KMS-11 (cell line): Measurements from ENCODE around the gene DHX30.
"Not testable (repeated sequence)": the region's sequence is repeated elsewhere in the genome, so short reads cannot be mapped to it uniquely, and the experiment has no call there.

Source experiments
- H2AFZ ChIP-seq: fragments of 200-600 bp; sonication (generic); 2 replicates; pipeline ENCODE4 v1.6.1; 2016; ENCODE audit warnings: antibody characterized with exemption, mixed run types, low read depth
- H3K27ac ChIP-seq: fragments of 200-600 bp; sonication (generic); 2 replicates; pipeline ENCODE4 v1.6.1; 2016; ENCODE audit warnings: mild to moderate bottlenecking, mixed run types
- H3K27me3 ChIP-seq: fragments of 200-600 bp; sonication (generic); 2 replicates; pipeline ENCODE4 v1.6.1; 2017; ENCODE audit warnings: mild to moderate bottlenecking, low read depth, mixed run types, moderate library complexity; ENCODE audit not compliant: insufficient read depth
- H3K36me3 ChIP-seq: fragments of 200-600 bp; sonication (generic); 2 replicates; pipeline ENCODE4 v1.6.1; 2017; ENCODE audit warnings: mild to moderate bottlenecking, mixed run types; ENCODE audit not compliant: insufficient read depth
- H3K4me1 ChIP-seq: fragments of 200-600 bp; sonication (generic); 2 replicates; pipeline ENCODE4 v1.6.1; 2016; ENCODE audit warnings: mild to moderate bottlenecking, low read depth, mixed run types; ENCODE audit not compliant: poor library complexity, severe bottlenecking
- H3K4me2 ChIP-seq: fragments of 200-600 bp; sonication (generic); 2 replicates; pipeline ENCODE4 v1.7.0; 2016; ENCODE audit warnings: mild to moderate bottlenecking, mixed run types
- H3K4me3 ChIP-seq: fragments of 200-600 bp; sonication (generic); IDR thresholded peaks from 2 replicates; pipeline ENCODE4 v1.6.1; 2017; ENCODE audit warnings: low read depth, low read length, mixed read lengths; ENCODE audit not compliant: insufficient read depth
- H3K79me2 ChIP-seq: fragments of 200-600 bp; sonication (generic); 2 replicates; pipeline ENCODE4 v1.6.1; 2016; ENCODE audit warnings: low read depth, mixed run types; ENCODE audit not compliant: insufficient read depth
- H3K9ac ChIP-seq: fragments of 200-600 bp; sonication (generic); 2 replicates; pipeline ENCODE4 v1.6.1; 2016; ENCODE audit warnings: mild to moderate bottlenecking, mixed run types
- H4K20me1 ChIP-seq: fragments of 200-600 bp; sonication (generic); 2 replicates; pipeline ENCODE4 v1.6.1; 2016; ENCODE audit warnings: mild to moderate bottlenecking, mixed run types; ENCODE audit not compliant: insufficient read depth
- CTCF ChIP-seq: fragments of 200-600 bp; sonication (generic); conservative IDR thresholded peaks from 2 replicates; pipeline ENCODE4 v1.6.1; 2017; ENCODE audit warnings: low read depth, mild to moderate bottlenecking, antibody characterized with exemption, low read length, moderate library complexity, mixed read lengths

Gene DHX30

GRCh38 chr3:47817609-47818008 is 14.7 kb downstream of the DHX30 start:
- H3K4me3 ChIP-seq, result no peak overlapping the region
- H3K9ac ChIP-seq, result no peak overlapping the region
- H3K27ac ChIP-seq, result no peak overlapping the region
- H2AFZ ChIP-seq, result no peak overlapping the region
- no peaks in the 10 kb centered on the region for H3K27me3 ChIP-seq
- peaks cover 11% of the 10 kb centered on the region for H3K4me1 ChIP-seq
- no peaks in the 10 kb centered on the region for H4K20me1 ChIP-seq
- TF ChIP-seq CTCF, result no peak
- no peak overlapping the region for H3K4me2 ChIP-seq
- H3K36me3 ChIP-seq, result no peaks in the 10 kb centered on the region
- H3K79me2 ChIP-seq, result no peaks in the 10 kb centered on the region

- no peaks in the 10 kb centered on the region for H4K20me1 ChIP-seq
- peaks cover 22% of the 10 kb centered on the region for H3K4me1 ChIP-seq
- H2AFZ ChIP-seq, result peak overlapping the region; percentile 86
- no peaks in the 10 kb centered on the region for H3K27me3 ChIP-seq
- peaks cover 23% of the 10 kb centered on the region for H3K79me2 ChIP-seq
- no peaks in the 10 kb centered on the region for H3K36me3 ChIP-seq
- peak overlapping the region; percentile 93 for H3K9ac ChIP-seq
- peak overlapping the region; percentile 67 for H3K4me3 ChIP-seq
- peak; percentile 59 for TF ChIP-seq CTCF
- H3K4me2 ChIP-seq, result peak overlapping the region; percentile 73
- H3K27ac ChIP-seq, result peak overlapping the region; percentile 54
Measured at GRCh38 chr3:47824541-47825473, 21.9 kb downstream of the DHX30 start.

- peaks cover 23% of the 10 kb centered on the region for H3K79me2 ChIP-seq
- TF ChIP-seq CTCF, result no peak
- H2AFZ ChIP-seq, result peak overlapping the region; percentile 86; the same call in 1 of the 2 replicates
- H3K27me3 ChIP-seq, result no peaks in the 10 kb centered on the region
- no peaks in the 10 kb centered on the region for H3K36me3 ChIP-seq
- peak overlapping the region; percentile 67 for H3K4me3 ChIP-seq
- peaks cover 22% of the 10 kb centered on the region for H3K4me1 ChIP-seq
- H3K4me2 ChIP-seq, result peak overlapping the region; percentile 73
- peak overlapping the region; percentile 54; the same call in 1 of the 2 replicates for H3K27ac ChIP-seq
- H3K9ac ChIP-seq, result peak overlapping the region; percentile 93
- no peaks in the 10 kb centered on the region for H4K20me1 ChIP-seq
Measured at GRCh38 chr3:47825590-47825989, 22.7 kb downstream of the DHX30 start.

GRCh38 chr3:47829482-47829881 is 26.5 kb downstream of the DHX30 start:
- Histone ChIP-seq H3K79me2 (peaks cover 23% of the 10 kb centered on the region), H3K4me1 (peaks cover 17% of the 10 kb centered on the region)
- H3K27me3 ChIP-seq, H3K36me3 ChIP-seq, H4K20me1 ChIP-seq, H3K4me3 ChIP-seq, H3K9ac ChIP-seq, H3K27ac ChIP-seq, H3K4me2 ChIP-seq, H2AFZ ChIP-seq: not testable (repeated sequence)

- H3K4me1 ChIP-seq, result no peaks in the 10 kb centered on the region
- no peak overlapping the region for H2AFZ ChIP-seq
- TF ChIP-seq CTCF, result no peak
- no peak overlapping the region for H3K4me3 ChIP-seq
- no peak overlapping the region for H3K4me2 ChIP-seq
- no peaks in the 10 kb centered on the region for H3K27me3 ChIP-seq
- H3K27ac ChIP-seq, result no peak overlapping the region
- no peak overlapping the region for H3K9ac ChIP-seq
- H3K79me2 ChIP-seq, result no peaks in the 10 kb centered on the region
- no peaks in the 10 kb centered on the region for H4K20me1 ChIP-seq
- H3K36me3 ChIP-seq, result no peaks in the 10 kb centered on the region
Measured at GRCh38 chr3:47836986-47837385, 34.0 kb downstream of the DHX30 start.
